ENCODE data around the gene EZH1. TPM values are rescaled to one million over a fixed set of nuclear protein-coding genes. Genes with fewer than 3 reads are reported as not detected.
"Not testable (repeated sequence)": the region's sequence is repeated elsewhere in the genome, so short reads cannot be mapped to it uniquely, and the experiment has no call there.

The EZH1 gene
- total and polyA plus RNA-seq, 4 donors = 28.7 to 53.5 (median 42.8) TPM

- peak within 1 kb of the TSS; percentile 36 for H3K27ac ChIP-seq (ENCODE audit: low read depth, low read length)
- peaks cover 9% of the 10 kb centered on the region for H3K4me1 ChIP-seq (ENCODE audit: control insufficient read depth, insufficient read depth, low read length)
- DNase-seq (ENCODE audit: low read depth in 4 of 6, low spot score in 6 of 6) = peak in 5 of 6 donors; percentile 66 to 95 (median 74)
- H3K27me3 ChIP-seq (ENCODE audit: control insufficient read depth, insufficient read depth, low read length) = no peaks in the 10 kb centered on the region
- peak within 1 kb of the TSS; percentile 70 for H3K4me3 ChIP-seq (ENCODE audit: low read depth, low read length)
- 0% methylated on average over 25 of the region's 39 CpGs for WGBS (ENCODE audit: insufficient coverage)
- H3K9me3 ChIP-seq (ENCODE audit: control insufficient read depth, insufficient read depth, low read length) = no peaks in the 10 kb centered on the region
- H3K36me3 ChIP-seq (ENCODE audit: control insufficient read depth, insufficient read depth, low read length) = peaks cover 32% of the 10 kb centered on the region
These were observed 28.6 kb upstream of the EZH1 start, which contains the start of gene VPS25 for GRCh38 chr17:42773290-42774035. VPS25 (plus strand) TSS chr17:42773449; CDS start chr17:42773476, 27 bp downstream.

DNA sequence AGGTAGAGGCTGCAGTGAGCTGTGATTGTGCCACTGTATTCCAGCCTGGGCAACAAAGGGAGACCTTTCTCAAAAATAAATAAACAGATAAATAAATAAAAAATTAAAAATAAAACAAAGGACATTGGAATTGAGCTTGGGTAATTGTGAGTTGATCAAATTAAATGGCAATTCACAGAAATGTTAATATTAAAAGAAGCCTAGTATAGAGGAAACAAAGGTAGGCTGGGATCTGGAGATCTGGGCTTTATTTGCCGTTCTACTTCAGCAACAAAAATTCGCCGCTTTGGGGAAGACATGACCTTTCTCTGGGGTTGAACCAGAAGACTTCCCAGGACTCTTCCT is 28.1 kb upstream of the EZH1 start:
- peak overlapping the region; percentile 4 for H3K27ac ChIP-seq (ENCODE audit: low read depth, low read length)

DNA sequence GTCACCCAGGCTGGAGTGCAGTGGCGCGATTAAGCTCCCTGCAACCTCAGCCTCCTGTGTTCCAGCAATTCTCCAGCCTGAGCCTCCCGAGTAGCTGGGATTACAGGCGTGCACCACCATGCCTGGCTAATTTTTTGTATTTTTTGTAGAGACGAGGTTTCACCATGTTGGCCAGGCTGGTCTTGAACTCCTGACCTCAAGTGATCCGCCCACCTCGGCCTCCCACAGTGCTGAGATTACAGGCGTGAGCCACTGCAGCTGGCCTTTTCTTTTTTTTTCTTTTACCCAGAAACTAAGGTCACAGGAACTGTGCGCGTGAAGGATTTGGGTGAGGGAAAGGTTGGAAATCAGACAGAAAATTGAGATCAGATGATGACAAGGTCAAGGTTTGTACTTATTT is 25.1 kb upstream of the EZH1 start:
- not testable (repeated sequence) for H3K4me1 ChIP-seq (ENCODE audit: control insufficient read depth, insufficient read depth, low read length); H3K9me3 ChIP-seq (ENCODE audit: control insufficient read depth, insufficient read depth, low read length); H3K27ac ChIP-seq (ENCODE audit: low read depth, low read length); H3K36me3 ChIP-seq (ENCODE audit: control insufficient read depth, insufficient read depth, low read length); H3K27me3 ChIP-seq (ENCODE audit: control insufficient read depth, insufficient read depth, low read length); DNase-seq (ENCODE audit: low read depth in 4 of 6, low spot score in 6 of 6); H3K4me3 ChIP-seq (ENCODE audit: low read depth, low read length)
- WGBS (ENCODE audit: insufficient coverage) = 46% methylated on average over 3 of the region's 10 CpGs

More for the DNA sequence above, 28.1 kb upstream of the EZH1 start:
- DNase-seq (ENCODE audit: low read depth in 4 of 6, low spot score in 6 of 6) = no peak
- H3K9me3 ChIP-seq (ENCODE audit: control insufficient read depth, insufficient read depth, low read length) = no peaks in the 10 kb centered on the region
- 12% methylated on average over 3 of the region's 3 CpGs for WGBS (ENCODE audit: insufficient coverage)
- no peaks in the 10 kb centered on the region for H3K27me3 ChIP-seq (ENCODE audit: control insufficient read depth, insufficient read depth, low read length)
- H3K4me1 ChIP-seq (ENCODE audit: control insufficient read depth, insufficient read depth, low read length) = peaks cover 9% of the 10 kb centered on the region
- H3K4me3 ChIP-seq (ENCODE audit: low read depth, low read length) = peak overlapping the region; percentile 70
- peaks cover 27% of the 10 kb centered on the region for H3K36me3 ChIP-seq (ENCODE audit: control insufficient read depth, insufficient read depth, low read length)

DNA sequence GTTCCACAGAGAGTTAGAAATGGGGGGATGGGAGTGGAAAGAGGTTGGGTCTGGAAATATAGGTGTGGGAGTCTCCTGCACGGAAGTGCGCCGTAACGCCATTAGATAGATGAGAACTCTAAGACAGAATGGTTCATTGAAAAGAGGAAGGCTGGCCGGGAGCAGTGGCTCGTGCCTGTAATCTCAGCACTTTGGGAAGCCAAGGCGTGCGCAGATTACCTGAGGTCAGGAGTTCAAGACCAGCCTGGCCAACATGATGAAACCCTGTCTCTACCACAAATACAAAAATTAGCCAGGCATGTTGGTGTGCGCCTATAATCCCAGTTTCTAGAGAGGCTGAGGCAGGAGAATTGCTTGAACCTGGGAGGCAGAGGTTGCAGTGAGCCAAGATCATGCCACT is 23.2 kb upstream of the EZH1 start:
- H3K4me3 ChIP-seq (ENCODE audit: low read depth, low read length); H3K27me3 ChIP-seq (ENCODE audit: control insufficient read depth, insufficient read depth, low read length); H3K36me3 ChIP-seq (ENCODE audit: control insufficient read depth, insufficient read depth, low read length); DNase-seq (ENCODE audit: low read depth in 4 of 6, low spot score in 6 of 6); H3K27ac ChIP-seq (ENCODE audit: low read depth, low read length); H3K9me3 ChIP-seq (ENCODE audit: control insufficient read depth, insufficient read depth, low read length); H3K4me1 ChIP-seq (ENCODE audit: control insufficient read depth, insufficient read depth, low read length): not testable (repeated sequence)
- 72% methylated on average over 4 of the region's 9 CpGs for WGBS (ENCODE audit: insufficient coverage)

GRCh38 chr17:42767512-42767911 is 22.7 kb upstream of the EZH1 start:
- no peak overlapping the region for H3K27ac ChIP-seq (ENCODE audit: low read depth, low read length)
- no peaks in the 10 kb centered on the region for H3K36me3 ChIP-seq (ENCODE audit: control insufficient read depth, insufficient read depth, low read length)
- H3K4me3 ChIP-seq (ENCODE audit: low read depth, low read length) = no peak overlapping the region
- H3K27me3 ChIP-seq (ENCODE audit: control insufficient read depth, insufficient read depth, low read length) = no peaks in the 10 kb centered on the region
- no peaks in the 10 kb centered on the region for H3K9me3 ChIP-seq (ENCODE audit: control insufficient read depth, insufficient read depth, low read length)
- DNase-seq (ENCODE audit: low read depth in 4 of 6, low spot score in 6 of 6) = no peak
- H3K4me1 ChIP-seq (ENCODE audit: control insufficient read depth, insufficient read depth, low read length) = peaks cover 1% of the 10 kb centered on the region

- H3K9me3 ChIP-seq (ENCODE audit: control insufficient read depth, insufficient read depth, low read length) = no peaks in the 10 kb centered on the region
- no peak for DNase-seq (ENCODE audit: low read depth in 4 of 6, low spot score in 6 of 6)
- no peaks in the 10 kb centered on the region for H3K36me3 ChIP-seq (ENCODE audit: control insufficient read depth, insufficient read depth, low read length)
- H3K27ac ChIP-seq (ENCODE audit: low read depth, low read length) = no peak overlapping the region
- H3K4me1 ChIP-seq (ENCODE audit: control insufficient read depth, insufficient read depth, low read length) = peaks cover 11% of the 10 kb centered on the region
- 90% methylated on average over 5 of the region's 6 CpGs for WGBS (ENCODE audit: insufficient coverage)
- peaks cover 4% of the 10 kb centered on the region for H3K27me3 ChIP-seq (ENCODE audit: control insufficient read depth, insufficient read depth, low read length)
- no peak overlapping the region for H3K4me3 ChIP-seq (ENCODE audit: low read depth, low read length)
These were observed 21.3 kb upstream of the EZH1 start for GRCh38 chr17:42766124-42766523.

DNA sequence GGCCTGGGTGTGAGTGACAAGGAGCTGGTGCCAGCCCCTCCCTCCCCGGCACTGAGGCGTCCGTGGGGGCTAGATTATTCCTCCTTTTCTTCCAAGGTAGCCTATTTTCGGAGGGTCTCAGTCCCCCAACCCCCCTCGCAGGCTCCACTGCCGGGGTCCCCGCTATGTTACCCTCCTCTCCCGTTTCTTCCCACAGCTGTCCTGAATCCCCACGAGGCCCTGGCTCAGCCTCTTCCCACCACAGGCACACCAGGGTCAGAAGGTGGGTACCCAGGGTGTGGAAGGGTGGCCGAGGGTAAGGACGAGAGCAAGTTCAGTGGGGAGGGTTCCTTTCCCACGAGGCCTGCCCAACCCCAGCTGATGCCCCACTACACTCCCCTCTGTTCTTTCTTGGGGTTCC is 16.8 kb upstream of the EZH1 start:
- no peak for DNase-seq (ENCODE audit: low read depth in 4 of 6, low spot score in 6 of 6)
- peak overlapping the region; percentile 42 for H3K27ac ChIP-seq (ENCODE audit: low read depth, low read length)
- 41% methylated on average over 4 of the region's 12 CpGs for WGBS (ENCODE audit: insufficient coverage)

GRCh38 chr17:42760652-42761581 is 16.1 kb upstream of the EZH1 start, which contains the start of gene RAMP2:
RAMP2 (plus strand) TSS chr17:42761227; CDS start chr17:42761262, 35 bp downstream.
- peak in 2 of 6 donors; percentile 72 to 75 for DNase-seq (ENCODE audit: low read depth in 4 of 6, low spot score in 6 of 6)
- H3K9me3 ChIP-seq (ENCODE audit: control insufficient read depth, insufficient read depth, low read length) = no peaks in the 10 kb centered on the region
- peak within 1 kb of the TSS; percentile 42 for H3K27ac ChIP-seq (ENCODE audit: low read depth, low read length)
- H3K4me1 ChIP-seq (ENCODE audit: control insufficient read depth, insufficient read depth, low read length) = peaks cover 22% of the 10 kb centered on the region
- H3K4me3 ChIP-seq (ENCODE audit: low read depth, low read length) = peak within 1 kb of the TSS; percentile 58
- WGBS (ENCODE audit: insufficient coverage) = under 1% methylated on average over 83 of the region's 92 CpGs
- peaks cover 9% of the 10 kb centered on the region for H3K27me3 ChIP-seq (ENCODE audit: control insufficient read depth, insufficient read depth, low read length)
- H3K36me3 ChIP-seq (ENCODE audit: control insufficient read depth, insufficient read depth, low read length) = peaks cover 1% of the 10 kb centered on the region

More for the DNA sequence above, 16.8 kb upstream of the EZH1 start:
- peaks cover 9% of the 10 kb centered on the region for H3K27me3 ChIP-seq (ENCODE audit: control insufficient read depth, insufficient read depth, low read length)
- H3K36me3 ChIP-seq (ENCODE audit: control insufficient read depth, insufficient read depth, low read length) = no peaks in the 10 kb centered on the region
- H3K4me3 ChIP-seq (ENCODE audit: low read depth, low read length) = peak overlapping the region; percentile 58
- no peaks in the 10 kb centered on the region for H3K9me3 ChIP-seq (ENCODE audit: control insufficient read depth, insufficient read depth, low read length)
- H3K4me1 ChIP-seq (ENCODE audit: control insufficient read depth, insufficient read depth, low read length) = peaks cover 22% of the 10 kb centered on the region

DNA sequence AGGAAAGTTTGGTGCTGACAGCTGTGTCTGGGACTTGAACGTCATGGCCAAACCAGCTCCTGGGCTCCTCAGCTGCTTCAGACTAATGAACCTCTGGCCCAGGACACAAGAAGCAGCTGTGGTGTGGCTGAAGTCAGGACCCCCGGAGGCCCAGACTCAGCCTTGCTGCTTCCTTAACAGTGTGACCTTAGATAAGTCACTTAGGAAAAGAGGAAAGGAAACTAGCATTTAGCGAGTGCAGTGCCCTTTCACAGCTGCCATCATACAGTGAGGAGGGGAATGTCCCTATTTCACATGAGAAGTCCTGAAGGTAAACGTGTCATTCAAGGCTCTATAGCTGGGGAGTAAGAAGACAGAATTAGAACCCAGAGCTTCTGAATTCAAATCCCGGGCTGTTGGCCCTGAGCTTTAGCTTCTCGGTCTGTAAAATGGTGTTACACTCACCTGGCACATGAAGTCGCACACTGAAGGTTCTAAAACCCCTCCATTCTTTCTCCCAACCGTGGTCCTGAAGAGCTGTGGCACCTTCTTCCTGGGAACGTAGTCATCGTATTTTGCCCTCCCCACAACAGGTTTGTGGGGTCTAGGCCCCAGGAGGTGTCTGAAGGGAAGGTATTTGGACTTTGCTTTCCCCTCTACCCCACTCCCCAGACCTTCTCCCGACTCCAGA is 15.3 kb upstream of the EZH1 start:
- Histone ChIP-seq H3K27me3 (ENCODE audit: control insufficient read depth, insufficient read depth, low read length) (peaks cover 9% of the 10 kb centered on the region), H3K4me3 (ENCODE audit: low read depth, low read length) (peak overlapping the region; percentile 58), H3K4me1 (ENCODE audit: control insufficient read depth, insufficient read depth, low read length) (peaks cover 22% of the 10 kb centered on the region), H3K27ac (ENCODE audit: low read depth, low read length) (peak overlapping the region; percentile 25), H3K36me3 (ENCODE audit: control insufficient read depth, insufficient read depth, low read length) (peaks cover 6% of the 10 kb centered on the region), H3K9me3 (ENCODE audit: control insufficient read depth, insufficient read depth, low read length) (no peaks in the 10 kb centered on the region)
- no peak for DNase-seq (ENCODE audit: low read depth in 4 of 6, low spot score in 6 of 6)
- WGBS (ENCODE audit: insufficient coverage) = 52% methylated on average over 5 of the region's 11 CpGs

Data from spinal cord (tissue), 10 donors.